Activated CD8-positive, alpha-beta memory T cell treated with anti-CD3 and anti-CD28 coated beads for 36 hours (primary cell): ENCODE measurements around the gene FRMD8. TPM values are rescaled to one million over a fixed set of nuclear protein-coding genes. Genes with fewer than 3 reads are reported as not detected.

Experiments used
- CTCF ChIA-PET: fragments of 350-600 bp; sonication (Branson Sonifier 250); formaldehyde crosslinking; loops from one replicate; lab custom pipeline; 2021; ENCODE audit warnings: antibody characterized with exemption; lab: Charles Lee
- POLR2A ChIA-PET: fragments of 350-600 bp; sonication (Branson Sonifier 250); formaldehyde crosslinking; loops from one replicate; lab custom pipeline; 2021; ENCODE audit warnings: antibody characterized with exemption; lab: Charles Lee
- total RNA-seq, 2 experiments: library from RNA; stranded (reverse); gene quantifications; one replicate each; pipeline ENCODE4 v1.2.3, GENCODE V29; 2021

FRMD8 gene
- total RNA-seq, 2 experiments from 2014 or later, result 39.3 to 44.2 TPM

- ChIA-PET CTCF (no interaction called here), POLR2A (interaction anchor here (1.0 kb wide), 2 partner anchors 64 to 65 kb away, joined by 3 read pairs; partner anchors contain the start of gene MALAT1)
These were observed 48.4 kb downstream of the FRMD8 start for GRCh38 chr11:65434667-65435410.

DNA sequence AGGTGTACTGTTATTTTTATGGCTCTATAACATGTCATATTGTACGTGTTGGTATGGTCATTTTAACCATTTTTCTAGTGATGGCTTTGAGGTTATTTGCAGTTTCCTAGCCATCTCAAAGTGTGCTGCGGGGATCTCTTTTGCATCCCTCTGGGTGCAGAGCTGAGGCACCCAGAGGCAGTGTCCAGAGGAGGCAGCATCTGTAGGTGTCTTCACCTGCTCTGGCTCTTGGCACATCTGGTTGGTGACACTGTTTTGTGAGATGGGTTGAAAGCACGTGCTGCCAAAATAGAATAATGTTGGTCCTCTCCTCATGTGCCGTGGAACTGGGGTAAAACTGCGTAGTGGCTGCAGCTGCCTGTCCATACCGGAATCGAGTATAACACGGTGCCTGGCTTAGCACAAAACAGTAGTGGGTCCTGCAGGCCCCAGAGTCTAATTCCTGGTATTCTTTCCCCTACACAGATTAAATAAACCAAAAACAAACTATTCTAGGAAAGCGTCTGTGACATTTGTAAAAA is 49.0 kb downstream of the FRMD8 start:
- CTCF ChIA-PET, result no interaction called here
- POLR2A ChIA-PET, result interaction anchor here (1.0 to 1.2 kb wide), 2 partner anchors 62 to 65 kb away, joined by 3 read pairs; no protein-coding TSS in a partner anchor

DNA sequence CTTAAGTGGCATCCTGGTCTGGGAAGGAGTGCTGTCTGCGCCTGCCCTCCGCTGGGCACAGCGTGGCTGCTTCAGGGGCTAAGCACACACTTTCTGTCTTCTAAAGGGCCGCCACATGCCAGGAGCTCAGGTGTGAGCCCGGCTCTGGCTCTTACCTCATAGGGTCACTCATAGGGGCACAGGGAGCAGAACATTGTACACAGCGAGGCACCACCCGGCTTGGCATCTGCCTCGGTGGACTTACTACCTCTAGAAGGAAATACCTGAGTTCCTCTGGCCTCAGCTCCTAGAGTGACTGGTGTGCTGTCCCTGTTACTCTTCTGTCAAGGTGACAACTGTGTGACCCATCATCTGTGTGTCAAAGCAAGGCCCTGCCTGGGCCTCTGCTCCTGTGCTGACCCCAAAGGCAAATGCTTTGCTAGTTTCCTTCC is 49.6 kb downstream of the FRMD8 start:
- POLR2A ChIA-PET, result interaction anchor here (1.0 to 1.2 kb wide), 2 partner anchors 61 to 64 kb away, joined by 3 read pairs; no protein-coding TSS in a partner anchor
- CTCF ChIA-PET, result interaction anchor here (1.7 kb wide), 1 partner anchor 75 kb away, joined by 4 read pairs; no protein-coding TSS in a partner anchor

DNA sequence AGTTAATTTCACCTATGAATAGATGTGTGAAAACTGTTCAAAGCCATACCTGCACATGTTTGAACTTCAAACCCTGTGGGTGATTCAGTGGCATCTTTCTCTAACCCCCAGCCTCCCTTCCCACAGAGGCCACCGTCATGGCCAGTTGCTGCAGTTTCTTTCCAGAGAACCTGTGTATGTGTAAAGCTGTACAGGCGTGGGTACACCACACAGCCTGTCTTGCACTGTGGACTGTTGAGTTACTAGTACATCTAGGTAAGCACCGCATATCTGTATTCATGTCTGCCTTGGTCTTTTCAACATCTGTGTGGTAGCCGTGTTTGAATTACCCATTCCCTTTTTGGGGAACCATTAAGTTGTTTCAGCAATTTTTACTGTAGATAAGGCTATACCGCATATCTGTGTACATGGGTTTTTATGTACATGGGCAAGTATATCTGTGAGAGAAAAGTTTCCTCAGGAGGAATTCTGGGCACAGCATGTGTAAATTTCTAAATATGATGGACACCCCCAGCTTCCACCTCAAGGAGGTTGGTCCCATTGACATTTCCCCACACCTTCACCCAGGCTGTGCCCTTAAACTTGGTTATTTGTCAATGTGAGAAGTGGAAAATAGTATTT is 50.1 kb downstream of the FRMD8 start:
- ChIA-PET POLR2A (interaction anchor here (0.5 to 1.2 kb wide), 4 partner anchors 13 to 61 kb away, joined by 3 to 5 read pairs (median 4); partner anchors contain the start of gene NEAT1), CTCF (interaction anchor here (0.6 to 1.7 kb wide), 4 partner anchors 19 to 74 kb away, joined by 3 to 5 read pairs (median 4); no protein-coding TSS in a partner anchor)

DNA sequence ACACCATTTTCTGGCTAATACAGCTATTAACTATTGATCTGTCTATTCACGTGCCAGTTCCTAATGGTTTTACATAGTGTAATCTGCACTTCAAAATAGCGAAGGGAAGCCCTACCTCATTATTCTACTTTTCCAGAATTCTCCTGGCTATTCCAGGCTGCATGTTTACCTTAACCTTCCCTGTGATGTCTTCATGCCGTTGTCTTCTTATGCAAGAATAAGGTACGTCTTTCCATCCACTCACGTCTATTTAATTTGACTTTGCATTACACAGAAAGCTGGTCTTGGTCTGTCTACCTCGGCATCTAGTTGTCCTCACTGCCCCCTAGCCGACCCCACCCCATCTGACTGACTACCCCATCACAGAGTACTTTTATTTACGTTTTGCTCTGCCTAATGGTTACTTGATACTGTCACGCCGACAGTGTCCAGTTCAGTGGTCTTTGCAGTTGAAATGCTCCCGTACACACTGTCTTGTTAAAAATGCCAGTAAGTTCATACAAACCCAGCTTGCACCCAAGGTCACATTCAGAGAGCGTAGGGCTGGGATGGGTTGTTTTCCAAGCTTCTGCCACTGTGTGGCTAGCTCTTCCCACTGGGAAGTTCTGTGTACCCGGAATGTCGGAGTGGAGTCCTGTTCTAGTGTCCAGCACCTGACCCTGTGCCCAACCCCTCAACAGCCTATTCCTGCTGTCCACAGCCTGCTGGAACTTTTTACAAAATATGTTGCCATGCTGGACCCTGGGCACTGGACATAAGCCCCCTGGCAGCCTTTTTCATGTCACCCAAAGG is 51.2 kb downstream of the FRMD8 start:
- POLR2A ChIA-PET, result interaction anchor here (1.1 kb wide), 2 partner anchors 14 to 16 kb away, joined by 3 to 5 read pairs; partner anchors contain the start of gene NEAT1
- CTCF ChIA-PET, result interaction anchor here (1.1 to 1.7 kb wide), 3 partner anchors 18 to 73 kb away, joined by 3 to 4 read pairs (median 3); no protein-coding TSS in a partner anchor

DNA sequence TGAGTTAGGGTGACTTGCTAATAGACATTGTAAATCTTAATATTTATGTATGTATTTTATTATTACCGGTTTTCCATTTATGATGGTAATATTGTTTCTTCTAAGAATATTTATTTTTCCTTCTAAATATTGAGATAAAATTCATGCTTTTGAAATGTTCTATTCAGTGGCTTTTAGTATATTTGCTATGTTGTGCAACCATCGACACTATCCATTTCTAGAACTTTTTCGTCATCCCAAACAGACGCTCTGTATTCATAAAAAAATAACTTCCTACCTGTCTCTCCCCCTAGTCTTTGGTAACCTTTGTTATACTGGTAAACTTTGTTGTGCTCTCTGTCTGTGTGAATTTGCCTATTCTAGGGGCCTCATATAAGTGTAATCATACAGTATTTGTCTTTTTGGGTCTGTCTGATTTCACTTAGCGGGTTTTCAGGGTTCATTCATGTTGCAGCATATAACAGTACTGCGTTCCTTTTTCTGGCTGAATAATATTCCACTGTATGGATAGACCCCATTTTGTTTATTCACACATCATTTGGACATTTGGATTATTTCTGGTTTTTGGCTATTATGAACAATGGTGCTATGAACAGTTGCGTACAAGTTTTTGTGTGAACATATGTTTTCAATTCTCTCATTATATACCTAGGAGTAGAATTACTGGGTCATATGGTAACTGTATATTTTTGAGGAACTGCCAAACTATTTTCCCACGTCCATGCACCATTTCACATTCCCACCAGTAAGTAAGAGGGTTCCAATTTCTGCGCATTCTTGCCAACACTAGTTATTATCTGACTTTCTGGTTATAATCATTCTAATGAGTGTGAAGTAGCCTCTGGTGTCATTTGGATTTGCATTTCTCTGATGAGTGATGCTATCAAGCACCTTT is 52.1 kb downstream of the FRMD8 start:
- POLR2A ChIA-PET, result no interaction called here
- CTCF ChIA-PET, result no interaction called here

- POLR2A ChIA-PET, result interaction anchor here (0.8 kb wide), 1 partner anchor 32 kb away, joined by 4 read pairs; no protein-coding TSS in a partner anchor
- CTCF ChIA-PET, result no interaction called here
These were observed 53.1 kb downstream of the FRMD8 start for GRCh38 chr11:65439331-65440181.

DNA sequence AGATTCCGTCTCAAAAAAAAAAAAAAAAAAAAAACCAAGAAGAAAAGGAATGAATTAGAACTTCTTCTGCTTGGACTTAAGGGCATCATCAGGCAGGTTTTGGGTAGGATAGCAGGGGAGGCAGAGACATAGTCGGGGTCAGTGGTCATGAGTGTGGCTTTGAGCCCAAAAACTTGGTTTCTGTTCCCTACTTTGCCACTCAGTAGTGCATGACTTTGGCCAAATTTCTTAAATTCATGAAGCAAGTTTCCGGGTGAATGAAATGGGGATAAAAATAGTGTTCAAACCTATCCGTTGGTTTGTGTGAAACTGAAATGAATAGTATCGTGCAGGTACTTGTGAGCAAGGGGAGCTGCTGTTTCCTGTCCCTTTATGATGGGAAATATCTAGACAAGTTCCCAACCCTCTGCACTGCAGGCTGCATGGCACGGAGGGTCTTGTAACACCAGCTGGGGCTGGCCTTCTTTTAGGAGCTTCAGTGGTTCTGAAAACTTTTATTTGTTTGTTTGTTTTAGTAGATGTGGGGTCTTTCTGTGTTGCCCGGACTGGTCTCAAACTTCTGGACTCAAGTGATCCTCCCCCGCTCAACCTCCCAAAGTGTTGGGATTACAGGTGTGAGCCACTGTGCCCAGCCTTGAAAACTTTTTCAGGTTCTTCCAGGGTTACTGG is 54.5 kb downstream of the FRMD8 start:
- ChIA-PET CTCF (interaction anchor here (0.7 to 1.1 kb wide), 4 partner anchors 30 to 288 kb away, joined by 3 to 4 read pairs (median 3); no protein-coding TSS in a partner anchor), POLR2A (interaction anchor here (1.2 to 1.5 kb wide), 2 partner anchors 18 to 20 kb away, joined by 3 to 4 read pairs; partner anchors contain the start of gene NEAT1)

- POLR2A ChIA-PET, result interaction anchor here (0.7 to 1.9 kb wide), 2 partner anchors 34 to 54 kb away, joined by 3 to 7 read pairs; no protein-coding TSS in a partner anchor
- CTCF ChIA-PET, result interaction anchor here (0.8 kb wide), 1 partner anchor 26 kb away, joined by 3 read pairs; no protein-coding TSS in a partner anchor
These were observed 56.5 kb downstream of the FRMD8 start for GRCh38 chr11:65442842-65443331.

DNA sequence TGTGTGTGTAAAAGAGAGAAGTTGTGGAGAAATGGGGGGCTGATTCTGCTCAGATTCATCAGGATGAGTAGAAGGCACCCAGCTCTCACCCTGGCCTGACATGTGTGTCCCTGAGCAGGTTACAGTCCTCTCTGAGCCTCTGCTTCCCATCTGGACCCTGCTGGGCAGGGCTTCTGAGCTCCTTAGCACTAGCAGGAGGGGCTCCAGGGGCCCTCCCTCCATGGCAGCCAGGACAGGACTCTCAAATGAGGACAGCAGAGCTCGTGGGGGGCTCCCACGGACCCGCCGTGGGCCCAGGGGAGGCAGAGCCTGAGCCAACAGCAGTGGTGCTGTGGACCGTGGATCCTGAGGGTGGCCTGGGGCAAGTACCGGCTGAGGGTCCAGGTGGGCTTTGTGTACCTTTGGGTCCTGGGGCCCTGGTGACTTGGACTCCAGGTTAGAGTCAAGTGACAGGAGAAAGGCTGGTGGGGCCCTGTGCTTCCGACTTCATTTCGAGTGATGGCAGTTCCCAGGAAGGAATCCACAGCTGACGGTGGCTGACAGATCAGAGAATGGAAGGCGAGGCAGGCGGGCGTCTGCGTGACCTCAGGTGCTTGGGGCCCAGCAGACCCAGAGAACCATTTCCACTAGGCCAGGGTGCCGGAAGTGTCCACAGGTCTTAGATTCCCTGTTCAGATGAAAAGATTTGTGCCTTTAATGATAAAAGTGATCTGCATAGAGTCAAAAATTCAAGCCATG is 58.0 kb downstream of the FRMD8 start:
- ChIA-PET POLR2A (interaction anchor here (0.9 to 1.9 kb wide), 4 partner anchors 23 to 55 kb away, joined by 3 to 7 read pairs (median 4); partner anchors contain the start of gene MALAT1), CTCF (interaction anchor here (0.6 to 1.0 kb wide), 3 partner anchors 13 to 53 kb away, joined by 3 read pairs; no protein-coding TSS in a partner anchor)

DNA sequence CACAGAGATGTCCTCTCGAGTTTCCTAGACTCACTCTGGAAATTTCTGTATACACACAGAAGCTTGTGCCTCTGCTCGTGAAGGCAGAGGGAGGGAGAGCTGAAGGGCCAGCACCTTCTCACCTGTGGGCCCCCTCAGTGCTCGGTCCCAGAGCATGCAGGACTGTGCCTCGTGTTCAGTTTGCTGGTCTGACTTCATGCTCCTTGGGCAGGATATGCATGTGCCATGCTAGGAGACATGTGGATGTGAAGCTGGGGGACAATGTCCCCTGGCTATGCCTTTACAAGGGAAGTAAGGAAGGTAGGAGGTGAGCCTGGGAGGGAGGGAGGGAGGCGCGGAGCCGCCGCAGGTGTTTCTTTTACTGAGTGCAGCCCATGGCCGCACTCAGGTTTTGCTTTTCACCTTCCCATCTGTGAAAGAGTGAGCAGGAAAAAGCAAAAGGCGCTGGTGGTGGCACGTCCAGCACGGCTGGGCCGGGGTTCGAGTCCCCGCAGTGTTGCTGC is 58.7 kb downstream of the FRMD8 start:
- CTCF ChIA-PET, result interaction anchor here (0.9 kb wide), 1 partner anchor 44 kb away, joined by 3 read pairs; no protein-coding TSS in a partner anchor

GRCh38 chr11:65445604-65446445 is 59.4 kb downstream of the FRMD8 start:
- POLR2A ChIA-PET, result interaction anchor here (1.6 to 2.6 kb wide), 3 partner anchors 24 to 53 kb away, joined by 3 to 6 read pairs (median 5); partner anchors contain the start of gene MALAT1
- CTCF ChIA-PET, result interaction anchor here (0.7 kb wide), 1 partner anchor 30 kb away, joined by 3 read pairs; no protein-coding TSS in a partner anchor

More for the DNA sequence above, 58.7 kb downstream of the FRMD8 start:
- POLR2A ChIA-PET, result interaction anchor here (1.8 kb wide), 1 partner anchor 54 kb away, joined by 5 read pairs; the partner anchor contains the start of gene MALAT1
